CD4-positive, alpha-beta T cell treated with Interleukin-17A for 1 hour (primary cell): ENCODE data around the gene RBM38.

Source experiments
- DNase-seq: peaks from one replicate; pipeline ENCODE4 v3.0.0-alpha.2; 2020

RBM38 gene

GRCh38 chr20:57439993-57440392 is 48.8 kb downstream of the RBM38 start:
- no peak for DNase-seq

DNA sequence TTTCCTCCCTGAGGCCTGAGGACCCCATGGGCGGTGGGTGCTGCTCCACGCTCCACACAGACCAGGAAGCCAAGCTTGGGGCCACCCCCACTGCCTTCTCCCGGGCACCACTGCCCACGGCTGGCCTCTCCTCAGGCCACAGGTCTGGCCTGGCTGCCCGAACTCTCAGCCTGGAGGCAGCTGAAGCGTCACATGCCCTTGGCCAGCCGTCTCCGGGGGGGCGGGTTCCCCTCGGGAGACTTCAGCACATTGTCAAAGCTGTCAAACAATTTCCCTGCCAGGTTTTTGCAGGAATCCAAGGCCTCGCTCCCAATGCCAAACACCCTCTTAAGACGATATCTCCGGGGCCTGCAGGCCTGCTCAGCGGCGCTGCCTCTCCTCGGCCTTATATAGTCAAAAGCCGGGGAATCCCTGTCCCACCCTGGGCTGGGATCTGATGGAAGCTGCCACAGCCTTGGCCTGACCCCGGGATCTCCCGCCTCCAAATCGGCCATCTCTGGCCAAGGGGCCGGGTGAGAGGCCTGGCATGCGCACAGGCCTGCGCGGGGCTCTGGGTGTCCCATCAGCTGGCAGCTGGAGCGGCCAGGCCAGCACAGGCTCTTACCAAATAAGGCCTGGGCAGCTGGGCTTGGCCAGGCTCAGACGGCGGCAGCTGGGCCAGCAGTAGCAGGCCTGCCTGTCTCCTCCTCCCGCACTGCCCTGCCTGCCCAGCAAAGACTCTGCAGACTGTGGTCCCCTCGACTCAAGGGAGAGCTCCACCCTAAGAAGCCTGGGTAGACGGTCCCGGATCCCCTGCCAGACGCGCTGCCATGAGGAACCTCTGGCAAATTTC is 49.7 kb downstream of the RBM38 start:
- no peak for DNase-seq

GRCh38 chr20:57441510-57442154 is 50.4 kb downstream of the RBM38 start:
- no peak for DNase-seq

DNA sequence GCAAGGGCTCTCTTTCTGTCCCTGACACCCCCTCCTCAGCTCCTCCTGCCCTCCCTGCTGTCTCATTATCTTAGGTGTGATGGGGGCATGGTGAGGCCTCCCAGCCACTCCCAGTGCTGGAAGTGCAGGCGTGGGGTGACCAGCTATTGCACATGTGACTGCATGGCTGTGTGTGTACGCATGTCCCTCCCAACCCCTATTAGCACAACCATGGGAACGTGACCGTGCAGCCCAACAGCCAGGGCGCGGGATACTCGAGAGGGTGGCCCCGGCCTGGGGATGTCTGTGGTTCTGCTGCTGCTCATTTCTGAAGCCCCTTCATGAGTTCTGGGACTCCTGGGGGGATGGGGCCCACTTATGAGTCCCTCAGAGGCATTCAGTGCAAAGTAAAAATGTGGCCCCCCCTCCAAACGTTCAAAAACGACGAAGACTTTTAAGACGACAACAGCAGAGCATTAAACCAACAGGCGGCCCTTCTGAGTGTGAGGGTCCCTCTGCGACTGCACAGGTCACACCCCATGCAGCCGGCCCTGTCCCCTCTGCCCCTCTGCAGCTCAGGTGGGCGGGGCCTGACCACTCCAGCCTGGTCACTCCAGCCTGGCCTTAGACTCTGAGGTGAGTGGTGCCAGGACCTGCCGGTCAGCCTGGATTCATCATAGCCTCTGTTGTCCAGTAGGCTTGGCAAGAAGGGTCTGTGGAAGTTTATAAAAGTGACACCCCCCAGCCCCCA is 51.1 kb downstream of the RBM38 start:
- no peak for DNase-seq

DNA sequence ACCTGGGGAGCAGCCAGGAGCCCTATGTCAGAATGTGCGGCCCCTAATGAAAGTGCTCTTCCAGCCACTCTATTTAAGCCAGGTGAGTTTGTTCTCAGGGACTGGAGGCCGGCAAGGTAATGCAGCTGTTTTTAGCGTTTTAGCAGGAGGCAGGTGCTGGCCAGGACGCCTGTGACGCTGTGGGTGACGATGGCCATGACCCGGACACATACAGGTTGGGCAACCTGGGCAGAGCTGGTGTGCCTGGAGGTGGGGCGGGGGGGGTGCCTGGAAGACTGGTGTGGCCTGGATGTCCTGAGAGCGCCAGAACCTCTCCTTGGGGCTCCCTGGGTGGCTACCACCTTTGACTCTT is 51.7 kb downstream of the RBM38 start:
- no peak for DNase-seq

DNA sequence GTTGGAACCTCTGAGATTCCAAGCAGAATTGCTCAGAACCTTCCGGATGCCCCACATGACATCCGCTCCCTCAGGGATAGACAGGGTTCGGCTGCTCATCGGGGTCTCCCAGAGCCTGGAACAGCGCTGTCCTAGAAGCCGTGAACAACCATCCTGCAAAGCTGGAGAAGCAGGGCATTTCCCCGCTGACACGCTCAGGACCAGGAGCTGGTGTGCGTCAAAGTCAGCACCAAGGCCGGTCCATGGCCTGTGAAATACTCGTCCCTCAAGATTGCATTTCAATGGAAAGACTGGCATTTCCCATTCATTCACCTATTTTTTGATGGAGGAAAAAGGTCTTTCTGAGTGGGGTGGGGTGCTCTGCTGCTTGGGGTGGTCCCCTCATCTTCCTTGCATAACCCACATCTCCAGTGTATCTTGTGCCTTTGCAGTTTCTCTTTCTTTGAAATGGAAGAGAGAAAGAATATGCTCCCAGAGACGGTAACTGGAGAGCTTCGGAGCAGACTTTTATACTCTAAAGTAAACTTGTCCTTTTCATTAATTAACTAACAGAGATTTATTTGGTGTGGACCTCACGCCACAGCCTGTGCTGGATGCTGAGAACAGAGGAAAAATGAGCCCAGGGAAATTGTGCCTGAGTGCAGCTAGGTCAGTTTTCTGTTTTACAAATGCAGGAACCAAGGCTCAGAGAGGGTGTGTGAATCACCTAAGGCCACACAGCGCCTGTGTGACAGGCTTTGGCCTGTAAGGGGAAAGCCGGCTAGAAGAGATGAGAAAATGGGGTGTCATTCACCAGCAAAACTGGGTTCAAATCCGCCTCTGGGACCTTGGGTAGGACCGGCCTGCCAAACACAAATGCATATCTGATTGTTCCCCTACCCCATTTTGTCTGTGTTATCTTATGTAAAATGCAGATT is 52.4 kb downstream of the RBM38 start:
- no peak for DNase-seq

GRCh38 chr20:57444394-57445048 is 53.3 kb downstream of the RBM38 start:
- no peak for DNase-seq

- DNase-seq: no peak
These were observed 54.1 kb downstream of the RBM38 start for GRCh38 chr20:57445298-57445697.

DNA sequence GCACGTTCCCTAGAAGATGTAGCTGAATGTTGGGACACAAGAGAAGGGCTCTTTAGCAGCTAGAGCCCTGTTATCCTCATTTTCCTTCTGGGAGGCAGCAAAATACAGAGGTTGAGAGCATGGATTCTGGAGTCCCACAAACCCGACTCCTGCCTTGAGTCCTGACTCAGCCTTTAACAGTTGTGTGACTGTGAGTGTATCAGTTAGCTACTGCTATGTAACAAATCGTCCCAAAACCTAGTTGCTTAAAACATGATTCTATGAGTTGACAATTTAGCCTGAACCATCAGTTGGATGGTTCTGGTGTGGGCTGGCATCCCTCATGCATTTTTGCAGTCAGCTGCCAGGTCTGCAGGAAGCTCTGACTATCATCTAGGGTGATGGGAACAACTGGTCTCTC is 54.6 kb downstream of the RBM38 start:
- DNase-seq: no peak

GRCh38 chr20:57448764-57449354 is 57.7 kb downstream of the RBM38 start:
- no peak for DNase-seq

DNA sequence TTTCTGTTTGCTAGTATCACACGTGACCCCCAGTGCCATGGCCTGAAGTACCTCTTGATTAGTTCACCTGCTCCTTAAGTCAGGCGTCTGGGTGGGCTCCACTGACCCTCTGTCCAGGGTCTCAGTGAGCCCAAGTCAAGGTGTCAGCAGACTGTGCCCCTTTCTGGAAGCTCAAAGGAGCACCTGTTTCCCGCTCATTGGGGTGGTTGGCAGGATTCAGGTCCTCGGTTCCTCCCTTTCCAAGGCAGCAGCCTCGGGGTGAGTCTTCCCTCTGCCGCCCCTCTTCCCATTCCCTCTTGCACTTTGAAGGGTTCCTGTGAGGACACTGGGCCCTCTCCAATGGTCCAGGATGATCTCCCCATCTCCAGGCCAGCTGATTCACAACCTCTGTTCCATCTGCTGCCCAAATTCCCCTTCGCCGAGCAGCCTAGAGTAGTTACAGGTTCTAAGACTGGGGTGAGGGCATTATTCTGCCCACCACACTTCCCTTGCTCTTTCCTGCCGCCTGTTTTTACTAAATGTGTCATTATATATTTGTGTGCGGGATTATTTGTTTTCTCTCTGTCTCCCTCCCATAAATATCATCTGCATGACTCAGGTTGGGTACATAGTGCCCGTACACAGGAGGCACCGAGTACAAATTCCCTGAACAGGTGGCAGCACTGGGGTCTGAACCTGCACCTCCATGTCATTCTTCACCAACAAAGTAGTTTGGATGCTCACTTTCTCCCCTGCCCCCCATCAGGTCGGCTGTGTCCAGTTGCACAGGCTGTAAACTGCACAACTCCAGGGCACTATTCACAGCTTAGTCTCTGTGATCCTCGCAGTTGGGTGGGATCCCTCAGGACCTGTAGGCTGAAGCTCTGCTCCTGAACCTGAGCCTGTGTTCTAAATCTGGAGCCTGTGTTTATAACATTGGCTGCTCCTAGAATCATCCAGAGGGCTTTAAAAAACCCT is 58.5 kb downstream of the RBM38 start:
- DNase-seq: no peak

DNA sequence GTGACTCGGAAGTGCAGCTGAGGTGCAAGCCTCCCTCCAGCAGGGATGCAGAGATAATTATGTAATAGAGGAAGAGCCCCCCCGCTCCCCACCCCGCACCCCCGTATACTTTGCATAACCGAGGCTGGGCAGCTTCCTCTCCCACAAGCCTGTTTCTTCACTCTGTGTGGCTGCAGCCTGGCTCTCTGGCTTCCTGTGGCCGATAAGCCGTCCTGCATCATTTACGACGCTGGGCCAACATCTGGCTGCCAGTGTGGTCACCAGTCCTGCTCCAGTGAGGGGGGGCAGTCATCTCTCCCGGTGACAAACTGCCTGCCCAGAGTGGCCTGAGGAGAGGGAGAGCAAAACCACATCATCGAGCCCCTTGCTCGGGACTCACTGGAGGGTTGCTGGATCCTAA is 59.2 kb downstream of the RBM38 start:
- no peak for DNase-seq

- DNase-seq: no peak
These were observed 59.7 kb downstream of the RBM38 start for GRCh38 chr20:57450931-57451330.

GRCh38 chr20:57451431-57451794 is 60.2 kb downstream of the RBM38 start:
- no peak for DNase-seq

DNA sequence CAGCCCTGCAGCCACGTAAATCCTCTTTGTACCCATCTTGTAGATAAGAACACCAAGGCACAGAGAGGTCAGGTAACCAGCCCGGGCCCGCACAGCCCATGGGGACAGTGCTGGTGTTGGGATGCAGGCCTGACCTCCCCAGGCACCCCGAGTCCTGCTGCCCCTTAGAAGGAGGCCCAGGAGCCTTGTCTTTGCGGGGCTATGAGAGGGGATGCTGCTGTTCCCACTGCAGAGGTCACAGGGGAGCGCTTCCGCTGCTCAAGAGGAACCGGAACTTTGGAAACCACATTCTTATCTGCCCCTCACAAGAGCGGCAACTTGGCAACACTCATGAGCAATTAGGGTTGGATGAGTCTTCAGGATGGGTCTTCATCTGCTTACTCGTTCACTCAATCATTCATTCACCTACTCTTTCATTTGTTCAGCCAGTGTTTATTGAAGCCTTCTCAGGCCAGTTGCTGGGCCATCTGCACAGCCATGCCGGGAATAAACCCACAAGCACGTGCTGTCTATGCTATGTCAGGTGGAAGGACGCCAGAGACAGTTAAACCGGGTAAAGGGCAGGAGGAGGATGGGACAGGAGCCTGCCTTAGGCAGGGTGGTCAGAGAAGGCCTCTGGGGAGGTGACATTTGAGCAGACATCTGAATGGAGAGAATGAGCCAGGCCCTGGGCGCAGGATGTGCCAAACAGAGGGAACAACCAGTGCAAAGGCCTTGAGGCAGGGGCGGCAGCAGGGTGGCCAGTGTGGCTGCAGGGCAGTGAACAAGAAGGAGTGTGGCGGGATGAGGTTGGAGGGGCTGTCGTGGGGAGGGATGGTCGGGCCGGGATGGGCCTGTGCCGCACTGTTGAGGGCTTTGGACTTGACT is 60.8 kb downstream of the RBM38 start:
- no peak for DNase-seq

DNA sequence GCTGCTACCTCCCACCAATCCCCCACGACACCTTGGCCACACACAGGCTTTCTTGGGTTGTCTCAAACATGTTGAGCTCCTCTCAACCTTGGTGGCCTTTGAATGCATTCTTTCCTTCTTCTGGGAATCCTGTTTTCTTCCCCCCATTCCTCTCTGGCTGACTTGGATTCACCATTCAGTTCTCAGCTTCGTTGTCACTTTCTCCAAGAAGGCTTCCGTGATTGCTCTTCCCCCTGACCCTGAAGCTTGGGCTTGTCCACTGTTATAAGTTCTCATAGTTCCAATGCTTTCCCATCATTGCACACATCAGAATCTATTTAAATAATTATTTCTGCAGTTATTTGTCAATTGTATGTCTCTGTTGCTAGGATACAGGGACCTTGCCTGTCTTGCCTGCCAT is 64.2 kb downstream of the RBM38 start:
- DNase-seq: no peak

- no peak for DNase-seq
These were observed 64.9 kb downstream of the RBM38 start for GRCh38 chr20:57456116-57456515.

DNA sequence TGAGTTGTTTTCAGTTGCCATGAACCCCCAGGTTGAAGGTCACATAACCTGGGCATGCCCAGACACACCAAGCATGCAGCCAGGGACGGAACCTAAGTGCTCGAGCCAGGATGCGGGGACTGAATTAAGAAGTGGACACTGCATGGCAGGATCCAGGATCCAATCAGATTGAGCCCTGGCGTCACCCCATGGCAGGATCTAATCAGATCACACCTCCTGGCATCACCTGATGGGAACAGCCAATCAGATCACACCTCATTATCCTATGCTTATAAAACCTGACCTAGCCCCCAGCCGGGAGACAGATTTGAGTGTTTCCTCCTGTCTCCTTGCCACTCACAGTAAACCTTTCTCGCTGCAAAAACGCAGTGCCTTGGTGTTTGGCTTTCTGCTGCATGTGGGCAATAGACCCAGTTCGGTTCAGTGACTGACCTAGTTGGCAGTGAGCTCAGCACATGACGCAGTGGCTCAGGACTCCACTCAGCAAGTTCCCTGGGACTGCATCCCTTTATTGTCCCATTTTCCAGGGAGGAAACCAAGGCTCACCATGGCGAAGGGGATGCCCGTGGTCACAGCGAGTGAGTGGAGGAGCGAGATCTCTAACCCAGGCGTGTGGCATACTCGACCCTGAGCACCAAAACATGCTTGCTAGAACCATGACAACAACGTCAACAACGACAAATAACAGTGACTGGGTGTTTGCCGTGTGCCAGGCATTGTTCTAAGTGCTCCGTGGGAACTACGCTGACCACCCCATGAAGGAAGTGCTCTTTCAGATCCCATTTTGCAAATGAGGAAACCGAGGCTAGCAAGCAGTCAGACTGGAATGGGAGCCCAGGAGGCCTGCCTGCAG is 66.3 kb downstream of the RBM38 start:
- no peak for DNase-seq
